ENCODE measurements around the gene TOP2B. TPM values are rescaled to one million over a fixed set of nuclear protein-coding genes. Genes with fewer than 3 reads are reported as not detected.
A peak's percentile ranks its signal among the peaks of the same experiment; 100 is the strongest.

Gene TOP2B
- total and polyA plus RNA-seq, 3 donors from 2014 or later, result 46.4 to 86.5 (median 76.9) TPM

- TF ChIP-seq POLR2A (IDR thresholded peaks at IDR 0.05) (no peak), CTCF (IDR thresholded peaks at IDR 0.05) (no peak)
- intact Hi-C loops (cut with DNase I; ENCODE audit: low total_unique reads), result no loop called here
- Histone ChIP-seq H3K4me3 (no peak overlapping the region), H3K4me1 (no peaks in the 10 kb centered on the region), H3K9me3 (no peaks in the 10 kb centered on the region), H3K27ac (no peak overlapping the region), H3K36me3 (ENCODE audit: low read depth, missing control alignments) (no peaks in the 10 kb centered on the region), H3K27me3 (no peaks in the 10 kb centered on the region)
- no peak for DNase-seq
- 48 to 59% methylated on average over 1 of the region's 1 CpG for WGBS, 2 donors
These were observed 27.6 kb upstream of the TOP2B start for GRCh38 chr3:25692341-25692740.

GRCh38 chr3:25690768-25691533 lies 26.2 kb upstream of the TOP2B start:
- no peaks in the 10 kb centered on the region for H3K9me3 ChIP-seq
- H3K27ac ChIP-seq, result no peak overlapping the region
- H3K4me1 ChIP-seq, result no peaks in the 10 kb centered on the region
- 95 to 98% methylated on average over 2 of the region's 2 CpGs for WGBS, 2 donors
- no peak for DNase-seq
- no peak for TF ChIP-seq POLR2A (IDR thresholded peaks at IDR 0.05)
- TF ChIP-seq CTCF (IDR thresholded peaks at IDR 0.05), result no peak
- H3K36me3 ChIP-seq (ENCODE audit: low read depth, missing control alignments), result no peaks in the 10 kb centered on the region
- H3K4me3 ChIP-seq, result no peak overlapping the region
- H3K27me3 ChIP-seq, result no peaks in the 10 kb centered on the region
- intact Hi-C loops (cut with DNase I; ENCODE audit: low total_unique reads), result no loop called here

GRCh38 chr3:25689226-25689625 lies 24.5 kb upstream of the TOP2B start:
- no peaks in the 10 kb centered on the region for H3K27me3 ChIP-seq
- no peak for DNase-seq

GRCh38 chr3:25687742-25688141 lies 23.0 kb upstream of the TOP2B start:
- no peak overlapping the region for H3K27ac ChIP-seq
- WGBS, 2 donors, result 86 to 100% methylated on average over 1 of the region's 1 CpG
- no peak for DNase-seq
- intact Hi-C loops (cut with DNase I; ENCODE audit: low total_unique reads), result no loop called here
- H3K36me3 ChIP-seq (ENCODE audit: low read depth, missing control alignments), result no peaks in the 10 kb centered on the region
- H3K9me3 ChIP-seq, result no peaks in the 10 kb centered on the region
- H3K4me1 ChIP-seq, result no peaks in the 10 kb centered on the region
- TF ChIP-seq CTCF (IDR thresholded peaks at IDR 0.05) (no peak), POLR2A (IDR thresholded peaks at IDR 0.05) (no peak)
- H3K27me3 ChIP-seq, result no peaks in the 10 kb centered on the region
- no peak overlapping the region for H3K4me3 ChIP-seq

More at GRCh38 chr3:25689226-25689625, 24.5 kb upstream of the TOP2B start:
- Histone ChIP-seq H3K27ac (no peak overlapping the region), H3K4me3 (no peak overlapping the region), H3K9me3 (no peaks in the 10 kb centered on the region), H3K36me3 (ENCODE audit: low read depth, missing control alignments) (no peaks in the 10 kb centered on the region), H3K4me1 (no peaks in the 10 kb centered on the region)
- intact Hi-C loops (cut with DNase I; ENCODE audit: low total_unique reads), result no loop called here
- TF ChIP-seq POLR2A (IDR thresholded peaks at IDR 0.05), result no peak
- no peak for TF ChIP-seq CTCF (IDR thresholded peaks at IDR 0.05)
- 63 to 76% methylated on average over 3 of the region's 3 CpGs for WGBS, 2 donors

GRCh38 chr3:25686766-25687165 lies 22.1 kb upstream of the TOP2B start:
- 66 to 82% methylated on average over 10 to 23 of the region's 23 CpGs for WGBS, 2 donors
- H3K27ac ChIP-seq, result no peak overlapping the region
- peak overlapping the region; percentile 34 to 36 for H3K4me3 ChIP-seq
- intact Hi-C loops (cut with DNase I; ENCODE audit: low total_unique reads), result no loop called here
- peak; percentile 25 for DNase-seq
- no peaks in the 10 kb centered on the region for H3K27me3 ChIP-seq
- no peaks in the 10 kb centered on the region for H3K36me3 ChIP-seq (ENCODE audit: low read depth, missing control alignments)
- no peaks in the 10 kb centered on the region for H3K4me1 ChIP-seq
- no peaks in the 10 kb centered on the region for H3K9me3 ChIP-seq
- TF ChIP-seq CTCF (IDR thresholded peaks at IDR 0.05), result no peak
- no peak for TF ChIP-seq POLR2A (IDR thresholded peaks at IDR 0.05)

Measured in testis (tissue), 3 donors.